NCI-H2107 treated with DMSO at 0.1 percent for 48 hours (cell line): ENCODE results near the gene LBX1.
A peak's percentile ranks its signal among the peaks of the same experiment; 100 is the strongest.

Experiments
- DNase-seq: peaks from one replicate; lab custom pipeline; 2025; ENCODE audit not compliant: unreplicated experiment; lab: John Stamatoyannopoulos, UW

LBX1 gene

GRCh38 chr10:101229266-101230182 is at the start of gene LBX1:
Gene LBX1 (minus strand): TSS chr10:101229463. CDS start chr10:101228815, 648 bp downstream.
- DNase-seq = no peak

- DNase-seq = no peak
Observed at GRCh38 chr10:101273741-101274140, 44.5 kb upstream of the LBX1 start.

GRCh38 chr10:101273330-101273729 is 44.1 kb upstream of the LBX1 start:
- DNase-seq = no peak

- peak; percentile 55 for DNase-seq
Observed at GRCh38 chr10:101272229-101272868, 43.1 kb upstream of the LBX1 start.

GRCh38 chr10:101270763-101271162 is 41.5 kb upstream of the LBX1 start:
- DNase-seq = no peak

GRCh38 chr10:101267776-101268175 is 38.5 kb upstream of the LBX1 start:
- DNase-seq = no peak

GRCh38 chr10:101267290-101267680 is 38.0 kb upstream of the LBX1 start:
- DNase-seq = no peak

- no peak for DNase-seq
Observed at GRCh38 chr10:101266381-101267289, 37.4 kb upstream of the LBX1 start.

GRCh38 chr10:101263150-101263752 is 34.0 kb upstream of the LBX1 start:
- DNase-seq = no peak

GRCh38 chr10:101262147-101262546 is 32.9 kb upstream of the LBX1 start:
- DNase-seq = no peak

GRCh38 chr10:101261702-101262101 is 32.4 kb upstream of the LBX1 start:
- DNase-seq = no peak

- DNase-seq = no peak
Observed at GRCh38 chr10:101260764-101261481, 31.7 kb upstream of the LBX1 start.

- no peak for DNase-seq
Observed at GRCh38 chr10:101258179-101258885, 29.1 kb upstream of the LBX1 start.

GRCh38 chr10:101257491-101257890 is 28.2 kb upstream of the LBX1 start:
- no peak for DNase-seq

GRCh38 chr10:101257084-101257483 is 27.8 kb upstream of the LBX1 start:
- no peak for DNase-seq

- no peak for DNase-seq
Observed at GRCh38 chr10:101256387-101256786, 27.1 kb upstream of the LBX1 start.

- DNase-seq = no peak
Observed at GRCh38 chr10:101250136-101250535, 20.9 kb upstream of the LBX1 start.

GRCh38 chr10:101249171-101249581 is 19.9 kb upstream of the LBX1 start:
- no peak for DNase-seq

GRCh38 chr10:101246639-101247038 is 17.4 kb upstream of the LBX1 start:
- DNase-seq = no peak
